GM19463 (cell line): ENCODE measurements around the gene ASPSCR1.
"Not testable (repeated sequence)": the region's sequence is repeated elsewhere in the genome, so short reads cannot be mapped to it uniquely, and the experiment has no call there.

Experiments
- ATAC-seq: cut with Tn5 transposase; IDR thresholded peaks from one replicate; pipeline ENCODE4 v1.9.1; 2021; ENCODE audit warnings: mild to moderate bottlenecking, moderate library complexity; ENCODE audit not compliant: unreplicated experiment

ASPSCR1 gene

DNA sequence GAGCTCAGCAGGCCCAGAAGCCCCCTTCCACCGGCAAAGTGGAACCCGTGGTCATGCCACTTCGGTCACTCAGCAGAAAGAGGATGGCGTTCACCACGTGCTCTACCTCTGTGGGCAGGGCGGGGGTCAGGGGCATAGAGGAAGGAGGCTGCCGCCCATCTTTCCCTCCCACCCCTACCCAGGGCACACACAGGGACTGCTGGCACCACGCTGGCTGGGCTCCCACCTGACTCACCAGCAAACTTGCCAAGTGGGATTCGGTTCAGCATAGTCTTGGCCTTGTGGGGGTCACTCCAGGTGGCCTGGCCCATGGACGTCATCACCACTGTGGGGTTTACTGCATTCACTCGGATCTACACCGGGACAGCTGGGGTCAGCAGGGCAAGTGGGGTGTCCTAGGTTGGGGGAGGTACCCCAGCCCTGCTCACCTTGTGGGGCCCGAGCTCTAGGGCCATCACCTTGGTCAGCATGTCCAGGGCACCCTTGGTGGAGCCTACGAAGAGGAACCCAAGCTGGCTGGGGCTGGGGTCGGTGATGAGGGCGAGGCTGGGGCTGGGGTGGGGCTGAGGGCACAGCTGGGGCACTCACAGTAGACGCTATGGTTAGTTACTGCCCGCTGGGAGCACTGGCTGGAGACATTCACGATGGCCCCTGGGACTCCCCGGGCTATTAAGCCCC, 58.7 kb downstream of the ASPSCR1 start:
- no peak for ATAC-seq

DNA sequence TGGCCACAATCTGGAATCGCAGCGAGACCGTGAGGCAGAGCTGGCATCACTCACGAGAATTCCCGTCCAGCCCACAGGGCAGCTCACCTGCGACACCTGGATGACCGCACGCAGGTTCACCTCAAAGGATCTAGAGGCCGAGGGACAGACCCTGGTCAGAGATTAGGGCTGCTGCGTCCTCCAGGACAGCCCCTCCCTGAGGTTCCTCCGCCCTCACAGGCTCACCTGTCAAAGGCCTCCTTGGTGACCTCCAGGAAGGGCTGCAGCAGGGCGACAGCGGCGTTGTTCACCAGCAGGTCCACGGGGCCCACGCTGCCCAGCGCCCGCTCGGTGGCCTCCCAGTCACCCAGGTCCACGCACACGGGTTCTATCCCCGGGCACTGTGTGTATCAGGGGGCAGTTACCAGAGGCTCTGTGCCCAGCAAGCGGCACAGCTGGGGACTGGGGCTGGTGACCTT, 59.2 kb downstream of the ASPSCR1 start:
- no peak for ATAC-seq

DNA sequence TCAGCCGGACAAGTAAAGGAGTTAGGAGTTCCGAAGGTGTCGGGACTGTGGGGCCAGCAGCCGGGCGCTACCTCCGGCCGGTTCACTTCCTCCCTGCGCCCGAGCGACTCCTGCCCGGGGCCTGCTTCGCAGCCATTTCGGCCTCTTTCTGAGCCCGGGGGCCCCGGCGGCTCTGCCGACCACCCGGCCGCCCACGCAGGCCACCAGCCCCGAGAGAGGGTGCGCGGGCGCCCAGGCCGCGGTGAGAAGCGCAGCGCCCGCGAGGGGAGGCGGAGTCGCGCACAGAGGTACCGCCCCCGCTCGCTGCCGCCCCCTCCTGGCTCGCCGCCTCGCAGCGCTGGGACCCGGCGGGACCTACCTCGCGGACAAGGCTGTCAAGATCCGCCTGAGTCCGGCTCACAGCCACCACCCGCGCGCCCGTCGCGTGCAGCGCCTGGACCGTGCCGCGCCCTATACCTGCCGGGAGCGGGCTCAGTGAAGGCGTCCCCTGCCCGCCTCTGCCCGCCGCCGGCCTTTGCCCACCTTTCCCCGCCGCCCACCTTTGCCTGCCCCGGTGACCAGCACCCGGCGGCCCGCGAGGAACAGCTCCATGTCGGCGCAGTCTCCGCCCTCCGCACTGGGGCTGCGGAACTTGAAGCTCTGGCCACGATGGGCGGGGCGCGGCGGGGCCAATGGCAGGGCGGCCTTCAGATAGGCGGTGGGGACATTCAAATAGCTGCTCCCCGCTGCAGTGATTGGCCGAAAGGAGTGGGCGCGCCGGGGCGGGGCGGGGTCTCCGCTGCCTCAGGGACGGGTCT, 59.9 kb downstream of the ASPSCR1 start, which contains the start of gene DCXR:
Gene DCXR (minus strand): TSS at position 606 of the 797 bp plus-strand sequence. CDS start 15 bp downstream, at position 591.
- peak; percentile 88 for ATAC-seq

DNA sequence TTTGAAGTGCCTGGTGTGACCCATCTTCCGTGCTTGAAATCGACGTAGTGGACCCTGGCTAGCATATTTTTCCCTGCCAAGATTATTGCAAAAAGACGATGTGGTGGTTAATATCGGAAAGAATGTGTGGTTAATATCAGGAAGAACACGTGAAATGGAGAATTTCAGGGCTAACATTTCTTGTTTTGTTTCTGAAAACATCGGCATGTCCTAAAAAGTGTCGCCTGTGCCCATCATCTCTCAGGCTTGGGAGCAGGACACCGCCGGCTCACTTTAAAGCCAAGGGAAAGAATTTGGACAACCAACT, 60.4 kb downstream of the ASPSCR1 start:
- ATAC-seq = no peak

DNA sequence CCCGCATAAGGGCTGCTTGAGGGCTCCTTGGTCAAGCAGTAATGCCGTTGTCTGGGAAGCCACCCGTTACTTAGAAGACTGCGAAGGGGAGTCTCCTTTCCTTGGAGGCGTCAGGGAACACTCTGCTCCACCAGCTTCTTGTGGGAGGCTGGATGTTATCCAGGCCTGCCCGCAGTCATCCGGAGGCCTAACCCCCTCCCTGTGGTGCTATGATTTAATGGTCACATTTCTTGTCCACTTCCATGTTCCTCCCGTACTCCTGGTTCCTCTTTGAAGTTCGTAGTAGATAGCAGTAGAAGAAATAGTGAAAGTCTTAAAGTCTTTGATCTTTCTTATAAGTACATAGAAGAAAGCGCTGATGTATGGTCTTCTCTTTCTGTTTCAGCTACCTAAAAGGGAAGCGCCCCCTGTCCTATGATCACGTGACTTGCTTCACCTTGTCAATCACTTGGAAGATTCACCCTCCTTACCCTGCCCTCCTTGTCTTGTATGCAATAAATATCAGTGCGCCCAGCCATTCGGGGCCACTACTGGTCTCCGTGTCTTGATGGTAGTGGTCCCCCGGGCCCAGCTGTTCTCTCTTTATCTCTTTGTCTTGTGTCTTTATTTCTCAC, 61.5 kb downstream of the ASPSCR1 start:
- not testable (repeated sequence) for ATAC-seq

DNA sequence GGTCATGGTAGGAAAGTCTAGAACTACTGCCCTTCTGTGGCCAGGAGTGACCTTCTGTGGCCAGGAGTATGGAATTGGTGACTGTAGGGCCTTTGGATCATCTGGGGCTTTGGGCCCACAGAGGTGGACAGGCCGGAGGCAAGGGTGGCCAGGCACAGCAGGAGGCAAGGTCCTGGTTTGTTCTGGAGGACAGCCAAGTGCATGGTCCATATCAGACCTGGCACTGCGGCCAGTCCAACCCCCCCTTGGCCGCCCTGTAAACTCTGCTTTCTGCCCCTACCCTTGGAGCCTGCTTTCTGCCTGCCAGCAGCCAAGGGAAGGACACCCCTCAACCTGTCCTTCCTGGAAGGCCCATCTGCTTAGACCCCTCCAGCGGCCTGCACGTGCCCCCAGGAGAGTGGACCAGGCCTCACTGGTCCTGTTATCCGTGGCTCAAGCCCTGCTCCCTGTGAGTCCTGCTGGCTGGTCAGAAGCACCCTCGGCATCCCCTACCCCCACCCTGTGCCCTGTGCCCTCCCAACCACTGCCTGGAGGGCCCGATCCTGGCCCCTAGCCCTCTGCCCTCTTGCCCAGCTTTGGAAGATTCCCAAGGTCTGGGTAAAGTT, 62.4 kb downstream of the ASPSCR1 start:
- ATAC-seq = no peak

DNA sequence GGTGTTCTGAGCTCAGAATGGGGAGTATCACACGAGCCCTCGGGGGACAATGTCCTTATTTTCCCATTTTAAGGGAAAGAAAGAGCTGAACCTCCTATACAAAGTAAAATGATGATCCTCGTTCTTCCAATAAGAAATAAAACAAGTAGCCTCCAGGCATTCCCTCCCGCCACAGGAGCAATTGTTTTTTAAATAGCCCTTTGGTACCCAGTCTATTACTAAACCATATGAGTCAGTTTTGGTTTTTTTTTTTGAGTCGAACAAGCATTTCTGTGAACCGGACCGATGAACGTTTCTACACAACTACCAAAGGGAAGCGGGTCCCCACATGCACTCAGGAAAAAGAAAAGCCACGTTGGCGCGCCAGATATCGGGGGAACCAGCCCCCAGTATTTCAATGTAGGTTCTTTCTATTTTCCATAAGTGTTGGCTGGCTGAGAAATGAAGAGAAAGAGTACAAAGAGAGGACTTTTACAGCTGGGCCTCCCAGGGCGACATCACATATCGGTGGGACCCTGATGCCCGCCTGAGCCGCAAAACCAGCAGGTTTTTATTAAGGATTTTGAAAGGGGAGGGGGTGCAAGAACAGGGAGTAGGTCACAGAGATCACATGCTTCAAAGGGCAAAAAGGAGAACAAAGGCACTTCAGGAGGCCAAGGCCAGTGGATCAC, 63.9 kb downstream of the ASPSCR1 start:
- ATAC-seq = no peak

DNA sequence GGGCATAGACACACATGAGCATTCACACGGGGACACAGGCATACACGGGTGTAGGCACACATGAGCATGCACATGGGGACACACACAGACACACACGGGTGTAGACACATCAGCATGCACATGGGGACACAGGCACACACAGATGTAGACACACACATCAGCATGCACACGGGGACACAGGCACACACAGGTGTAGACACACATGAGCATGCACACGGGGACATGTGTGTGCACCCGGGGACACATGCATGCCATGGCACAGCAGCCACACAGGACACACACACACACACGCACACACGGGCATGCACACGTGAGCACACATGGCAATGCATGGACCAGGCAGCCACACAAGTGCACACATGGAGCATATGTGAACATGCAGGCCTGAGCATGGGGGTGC, 65.2 kb downstream of the ASPSCR1 start:
- ATAC-seq = no peak

DNA sequence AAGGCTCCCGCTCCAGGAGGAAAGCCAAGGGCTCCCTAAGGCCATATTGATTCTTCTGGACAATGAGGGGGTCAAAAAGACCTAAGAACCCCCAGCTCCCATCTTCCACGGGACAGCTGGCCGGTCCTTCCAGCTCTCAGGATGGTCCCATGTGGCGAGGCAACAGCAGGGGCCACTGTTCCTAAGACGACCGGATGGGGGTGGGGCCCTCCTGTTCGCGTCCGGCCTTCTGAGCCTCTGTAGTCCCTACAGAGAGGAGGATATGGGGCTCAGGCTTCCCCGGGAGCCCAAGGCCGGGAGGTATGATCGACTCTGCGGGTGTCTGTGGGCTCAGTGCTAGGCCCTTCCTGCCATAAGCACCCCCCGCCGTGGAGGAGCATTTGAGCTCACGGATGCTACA, 66.1 kb downstream of the ASPSCR1 start:
- ATAC-seq = no peak

DNA sequence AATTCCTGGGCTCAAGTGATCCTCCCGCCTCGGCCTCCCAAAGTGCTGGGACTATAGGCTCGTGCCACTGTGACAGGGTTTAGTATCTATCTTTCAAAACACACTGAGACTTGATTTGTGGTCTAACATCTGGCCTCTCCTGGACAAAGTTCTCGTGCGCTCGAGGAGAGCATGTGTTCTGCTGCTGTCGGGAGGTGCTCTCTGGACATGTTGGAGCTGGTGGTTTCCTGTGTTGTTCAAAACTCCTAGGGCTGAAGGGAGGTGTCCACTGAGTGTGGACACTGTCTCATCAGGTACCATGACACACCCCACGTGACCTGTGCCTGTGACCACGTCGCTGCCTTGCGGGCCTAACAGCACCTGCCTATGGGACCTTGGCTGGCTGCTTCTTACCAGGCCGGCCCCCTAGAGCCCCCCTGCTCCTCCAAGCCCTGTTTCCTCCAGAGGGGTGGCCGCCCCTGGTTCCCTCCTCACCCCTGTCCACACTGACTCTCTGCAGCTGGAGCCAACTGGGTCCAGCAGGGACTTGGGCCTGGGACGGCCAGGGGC, 68.6 kb downstream of the ASPSCR1 start:
- ATAC-seq = no peak

DNA sequence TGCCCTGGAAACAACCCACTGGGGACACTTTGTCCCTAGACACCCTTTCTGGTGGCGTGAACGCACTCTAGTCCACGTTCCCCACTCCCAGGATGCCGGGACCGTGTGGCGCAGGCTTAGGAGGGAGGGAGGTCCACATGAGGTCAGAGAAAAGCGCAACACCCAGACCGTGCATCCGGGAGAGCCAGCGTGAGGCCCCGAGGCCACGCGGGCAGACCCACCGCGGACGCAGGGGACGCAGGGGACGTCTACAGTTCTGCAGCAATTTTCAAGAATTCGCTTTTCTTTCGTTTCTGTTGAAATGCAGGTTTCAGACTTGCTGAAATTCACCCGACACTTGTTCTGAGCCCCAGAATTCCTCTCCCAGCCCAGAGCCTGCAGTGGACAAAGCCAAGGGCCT, 69.5 kb downstream of the ASPSCR1 start:
- no peak for ATAC-seq

DNA sequence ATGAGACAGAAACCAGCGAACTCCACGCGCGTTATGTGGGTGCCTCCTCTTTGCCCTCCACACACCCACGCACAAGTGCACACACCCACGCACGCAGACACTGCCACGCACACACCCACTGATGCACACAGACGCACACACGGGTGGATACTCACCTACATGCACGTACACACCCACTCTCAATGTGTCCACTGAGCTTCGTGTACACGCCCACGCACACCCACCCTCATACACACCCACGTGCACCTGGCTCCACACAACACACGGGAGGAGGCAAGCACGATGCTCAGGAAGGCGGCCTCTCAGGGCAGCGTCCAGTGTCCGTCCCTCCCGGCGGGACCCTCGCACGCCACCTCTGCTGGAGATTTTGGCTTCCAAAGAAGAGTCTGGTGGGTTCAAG, 70.0 kb downstream of the ASPSCR1 start:
- no peak for ATAC-seq

DNA sequence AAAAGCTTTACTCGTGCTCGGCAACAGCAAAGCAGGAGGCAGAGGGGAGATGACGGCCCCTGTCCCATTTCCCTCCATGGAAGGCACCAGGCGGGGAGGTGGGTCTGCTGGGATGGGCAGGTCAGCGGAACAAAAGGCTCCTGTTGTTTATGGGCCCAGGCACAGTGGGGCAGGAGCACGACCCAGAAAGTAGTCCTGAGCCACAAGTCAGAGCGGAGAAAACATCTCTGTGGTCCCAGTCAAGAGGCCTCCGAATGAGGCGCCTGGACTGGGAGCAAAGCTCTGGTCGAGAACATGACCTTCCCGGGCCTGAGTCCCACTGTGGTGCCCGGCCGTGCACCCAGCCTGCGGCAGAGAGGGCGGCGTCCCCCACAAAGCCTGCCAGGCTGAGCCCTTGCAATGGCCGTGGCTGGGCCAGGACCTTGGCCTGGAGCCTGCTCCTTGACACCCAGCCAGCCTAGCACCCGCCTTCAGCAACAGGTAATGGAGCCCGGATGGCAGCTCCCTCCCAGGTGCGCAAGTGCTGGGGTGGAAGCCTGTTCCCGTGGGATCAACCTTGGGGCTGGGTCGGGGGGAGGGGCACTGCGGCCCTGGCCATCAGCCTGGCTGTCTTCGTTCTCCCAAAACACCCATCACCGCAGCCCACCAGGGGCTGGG, 70.6 kb downstream of the ASPSCR1 start:
- ATAC-seq = no peak

DNA sequence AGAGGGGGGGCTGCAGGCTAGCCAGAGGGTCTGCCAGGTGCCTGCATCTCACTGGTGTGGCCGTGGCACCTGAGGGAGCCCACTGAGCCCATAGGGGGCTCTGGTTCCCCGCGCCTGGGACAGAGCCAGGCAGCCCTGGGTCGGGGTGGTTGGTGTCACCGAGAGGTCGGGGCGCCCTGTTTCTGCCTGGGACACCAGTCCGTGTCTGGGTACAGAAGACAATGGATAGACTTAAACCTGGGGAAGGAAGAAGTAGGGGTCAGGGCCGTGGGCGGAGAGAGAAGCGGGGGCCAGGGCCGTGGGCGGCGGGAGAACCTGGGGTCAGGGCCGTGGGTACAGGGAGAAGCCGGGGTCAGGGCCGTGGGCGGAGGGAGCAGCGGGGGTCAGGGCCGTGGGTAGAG, 71.1 kb downstream of the ASPSCR1 start:
- no peak for ATAC-seq

DNA sequence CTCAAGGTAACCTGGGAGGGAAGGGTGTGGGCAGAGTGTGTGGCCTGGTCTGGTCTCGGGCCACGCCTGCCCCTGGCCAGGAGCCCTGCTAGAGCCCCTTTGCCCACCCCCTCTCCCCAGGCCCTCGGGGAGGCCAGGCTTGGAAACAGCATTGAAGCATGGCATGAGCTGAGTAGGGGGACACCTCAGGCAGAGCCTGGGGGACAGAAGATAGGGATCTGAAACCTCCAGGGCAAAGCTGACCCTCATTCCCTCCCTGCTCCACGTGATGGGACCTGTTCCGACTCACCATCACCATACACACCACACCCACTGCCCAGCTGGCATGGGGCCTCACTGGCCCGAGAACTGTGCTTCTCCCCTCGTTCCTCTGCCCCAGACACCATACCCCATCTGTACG, 71.7 kb downstream of the ASPSCR1 start:
- no peak for ATAC-seq

DNA sequence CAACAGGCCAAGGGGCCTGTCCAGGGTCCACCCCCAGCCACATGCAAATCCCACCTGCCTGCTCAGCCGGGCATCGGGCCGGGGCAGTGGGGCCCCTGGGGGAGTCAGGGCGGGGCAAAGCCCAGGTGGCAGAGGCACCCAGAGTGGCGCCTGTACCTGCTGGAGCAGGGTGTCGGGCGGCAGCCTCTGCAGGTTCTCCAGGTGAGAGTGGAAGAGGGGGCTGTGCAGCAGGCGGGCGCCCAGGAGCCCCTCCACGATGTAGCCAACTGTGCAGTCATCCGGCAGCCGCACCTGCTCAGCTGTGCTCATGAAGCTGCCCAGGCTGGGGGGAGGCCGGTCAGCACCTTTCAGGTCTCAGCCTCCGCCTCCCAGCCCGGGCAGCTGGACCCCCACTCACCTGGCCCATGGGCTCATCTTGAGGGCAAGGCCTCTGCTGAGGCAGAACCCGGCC, 72.1 kb downstream of the ASPSCR1 start:
- no peak for ATAC-seq

DNA sequence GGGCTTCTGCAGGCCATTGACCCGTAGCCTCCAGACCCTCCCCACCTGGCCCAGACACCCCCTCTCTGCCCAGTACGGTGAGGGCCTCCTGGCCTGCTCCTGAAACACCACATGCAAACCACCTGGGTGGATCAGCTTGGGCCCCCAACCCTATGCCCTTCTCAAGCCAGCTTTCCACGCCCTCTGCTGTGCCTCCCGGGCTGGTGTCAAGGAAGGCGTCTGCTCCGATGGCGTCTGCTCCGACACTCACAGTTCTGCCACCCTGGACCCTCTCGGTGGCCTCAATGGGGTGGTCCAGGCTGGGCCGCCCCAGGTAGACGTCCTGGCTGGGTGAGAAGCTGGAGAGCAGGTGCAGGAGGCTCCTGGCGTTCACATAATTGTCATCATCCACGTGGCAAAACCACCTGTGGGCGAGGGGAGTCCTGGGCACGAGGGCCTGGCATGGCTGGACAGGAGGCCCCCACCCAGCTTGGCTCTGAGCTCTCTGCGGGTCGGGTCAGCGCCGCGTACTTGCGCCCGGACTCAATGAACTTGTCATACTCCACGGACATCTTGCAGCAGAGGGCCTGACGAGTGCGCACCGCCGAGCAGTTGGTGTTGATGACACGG, 72.8 kb downstream of the ASPSCR1 start:
- no peak for ATAC-seq

DNA sequence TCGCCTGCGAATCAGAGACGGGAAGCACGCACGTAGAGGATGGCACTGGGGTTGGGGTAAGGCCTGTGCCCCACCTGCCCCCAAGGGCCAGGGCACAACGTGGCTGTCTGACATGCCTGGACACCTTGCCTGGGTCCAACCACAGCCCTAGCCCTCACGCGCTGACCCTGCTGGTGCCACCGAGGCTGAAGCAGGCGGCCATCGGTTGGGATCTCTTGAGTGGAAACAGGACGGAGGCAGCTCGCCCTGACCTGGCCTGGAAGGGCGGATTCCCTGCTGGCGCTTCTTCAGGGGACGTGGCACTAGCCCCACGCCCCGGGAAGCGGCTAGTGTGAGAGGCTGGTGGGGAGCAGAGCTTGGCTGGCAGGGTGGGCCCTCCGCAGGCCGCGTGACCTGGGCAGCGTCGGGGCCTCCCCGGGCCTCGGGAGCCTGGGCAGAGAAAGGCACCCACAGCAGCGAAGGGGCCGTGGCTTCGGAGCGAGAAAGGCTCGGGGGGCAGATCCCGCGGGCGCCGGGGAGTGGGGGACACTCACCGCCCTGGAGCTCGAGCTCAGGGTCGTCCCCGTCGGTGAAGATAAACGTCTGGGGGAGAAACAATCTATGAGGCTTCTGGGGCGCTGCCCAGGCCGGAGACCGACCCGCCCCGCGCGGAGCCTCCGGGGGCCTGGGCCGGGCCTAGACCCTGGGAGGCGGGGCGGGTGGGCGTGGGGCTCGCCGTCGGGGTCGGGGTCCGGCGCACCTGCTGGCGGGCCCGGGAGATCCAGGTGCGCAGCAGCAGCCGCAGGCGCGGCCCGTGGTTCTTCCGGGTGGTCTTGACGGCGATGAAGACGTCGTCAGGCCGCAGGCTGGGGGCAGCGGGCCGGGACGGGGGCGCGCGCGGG, 73.6 kb downstream of the ASPSCR1 start:
- peak; percentile 19 for ATAC-seq
